DOHH2 (cell line): ENCODE results near the gene HMCN2.

Source experiments
- H3F3A ChIP-seq: fragments of 200-600 bp; sonication (generic), shearing (Covaris generic); 2 replicates; pipeline ENCODE4 v1.6.0; 2016; ENCODE audit warnings: antibody characterized with exemption, mild to moderate bottlenecking; ENCODE audit not compliant: control insufficient read depth, insufficient read depth
- H3K27ac ChIP-seq: fragments of 200-600 bp; sonication (generic); 2 replicates; pipeline ENCODE4 v1.5.1; 2014; ENCODE audit warnings: low read depth, mild to moderate bottlenecking, low read length, moderate library complexity
- H3K27me3 ChIP-seq: fragments of 200-600 bp; sonication (generic); 2 replicates; pipeline ENCODE4 v1.6.1; 2014; ENCODE audit warnings: mild to moderate bottlenecking, low read length, mixed read lengths; ENCODE audit not compliant: control insufficient read depth
- H3K36me3 ChIP-seq: fragments of 200-600 bp; sonication (generic); 2 replicates; pipeline ENCODE4 v1.6.1; 2014; ENCODE audit warnings: mild to moderate bottlenecking, low read length, moderate library complexity, mixed read lengths; ENCODE audit not compliant: control insufficient read depth
- H3K4me1 ChIP-seq: fragments of 200-600 bp; sonication (generic); 2 replicates; pipeline ENCODE4 v1.6.1; 2014; ENCODE audit warnings: mild to moderate bottlenecking, low read length, mixed read lengths; ENCODE audit not compliant: control insufficient read depth
- H3K4me2 ChIP-seq: fragments of 200-600 bp; sonication (generic); 2 replicates; pipeline ENCODE4 v1.6.0; 2014; ENCODE audit warnings: mild to moderate bottlenecking, low read length, moderate library complexity
- H3K4me3 ChIP-seq: fragments of 200-600 bp; sonication (generic); 2 replicates; pipeline ENCODE4 v1.5.1; 2014; ENCODE audit warnings: mild to moderate bottlenecking, low read length, mixed read lengths
- H3K79me2 ChIP-seq: fragments of 200-600 bp; sonication (generic); 2 replicates; pipeline ENCODE4 v1.6.1; 2014; ENCODE audit warnings: mild to moderate bottlenecking, low read length, mixed read lengths; ENCODE audit not compliant: control insufficient read depth
- H3K9me2 ChIP-seq: fragments of 200-600 bp; sonication (generic); replicated peaks from 2 replicates; pipeline ENCODE4 v1.6.1; 2014; ENCODE audit warnings: mild to moderate bottlenecking, low read length, mixed read lengths; ENCODE audit not compliant: control insufficient read depth
- H3K9me3 ChIP-seq: fragments of 200-600 bp; sonication (generic); 2 replicates; pipeline ENCODE4 v1.6.1; 2014; ENCODE audit warnings: antibody characterized with exemption, low read length, mixed read lengths; ENCODE audit not compliant: control insufficient read depth, insufficient read depth
- H4K20me1 ChIP-seq: fragments of 200-600 bp; sonication (generic); 2 replicates; pipeline ENCODE4 v1.6.0; 2014; ENCODE audit warnings: low read depth, mild to moderate bottlenecking, antibody characterized with exemption, low read length, moderate library complexity; ENCODE audit not compliant: control insufficient read depth, insufficient read depth
- CTCF ChIP-seq: fragments of 200-600 bp; sonication (generic); IDR thresholded peaks from one replicate; pipeline ENCODE4 v1.5.1; 2014; ENCODE audit warnings: antibody characterized with exemption, mild to moderate bottlenecking, low read depth, low read length; ENCODE audit not compliant: poor library complexity, severe bottlenecking
- EZH2phosphoT487 ChIP-seq: fragments of 200-600 bp; sonication (generic); IDR thresholded peaks from 2 replicates; pipeline ENCODE4 v1.6.1; 2017; ENCODE audit warnings: borderline replicate concordance, mild to moderate bottlenecking, antibody characterized with exemption, low read length, moderate library complexity, mixed read lengths

HMCN2 gene

DNA sequence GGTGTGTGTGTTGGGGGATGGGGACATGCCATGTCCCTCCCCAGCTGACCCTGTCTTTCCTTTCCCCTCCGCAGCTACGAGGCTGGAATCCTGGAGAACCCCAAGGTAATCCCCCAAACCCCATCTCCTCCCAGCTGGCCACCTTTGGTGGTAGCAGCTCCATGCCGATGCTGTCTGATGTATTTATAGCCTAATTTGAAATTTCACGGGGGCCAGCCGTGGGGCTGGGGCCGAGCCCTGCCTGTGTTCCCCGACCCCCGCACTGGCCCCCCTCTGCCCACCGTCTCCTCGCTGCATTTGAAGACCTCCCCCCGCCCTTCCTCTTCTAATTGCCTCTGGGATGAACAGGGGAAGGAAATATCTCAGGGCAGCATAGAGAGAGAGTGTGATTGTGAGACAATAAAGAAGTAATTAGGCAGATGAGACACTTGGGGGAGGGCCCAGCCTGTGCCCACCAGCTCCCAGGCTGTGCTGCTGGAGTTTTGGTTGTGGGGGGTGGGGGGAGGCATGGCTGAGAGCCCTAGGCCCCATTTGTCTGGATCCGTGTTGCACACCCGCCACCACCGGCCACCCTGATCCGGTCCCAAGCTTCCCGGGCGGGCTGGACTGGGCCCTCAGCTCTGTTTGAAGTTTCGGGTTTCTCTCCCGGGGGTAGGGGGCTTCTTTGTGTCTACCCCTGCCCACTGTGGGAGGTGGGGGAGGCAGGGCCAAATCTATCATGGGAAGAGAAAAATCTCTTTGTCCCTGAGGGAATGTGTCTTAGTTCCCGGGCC, 206.0 kb downstream of the HMCN2 start:
- Histone ChIP-seq H3K27ac (no peak overlapping the region), H3K9me2 (no peaks in the 10 kb centered on the region), H3K4me2 (no peak overlapping the region)

GRCh38 chr9:130472184-130472705, 206.7 kb downstream of the HMCN2 start:
- Histone ChIP-seq H3K36me3 (no peaks in the 10 kb centered on the region), H3F3A (no peaks in the 10 kb centered on the region), H3K4me3 (no peak overlapping the region), H3K4me1 (no peaks in the 10 kb centered on the region), H3K4me2 (no peak overlapping the region), H3K27me3 (peaks cover 24% of the 10 kb centered on the region), H3K79me2 (no peaks in the 10 kb centered on the region), H3K9me3 (no peaks in the 10 kb centered on the region), H4K20me1 (no peaks in the 10 kb centered on the region), H3K9me2 (no peaks in the 10 kb centered on the region), H3K27ac (no peak overlapping the region)
- TF ChIP-seq EZH2phosphoT487 (no peak), CTCF (no peak)

More for the DNA sequence above, 206.0 kb downstream of the HMCN2 start:
- no peaks in the 10 kb centered on the region for H3K4me1 ChIP-seq
- H3F3A ChIP-seq, result no peaks in the 10 kb centered on the region
- H4K20me1 ChIP-seq, result no peaks in the 10 kb centered on the region
- no peaks in the 10 kb centered on the region for H3K9me3 ChIP-seq
- TF ChIP-seq CTCF, result no peak
- TF ChIP-seq EZH2phosphoT487, result no peak
- H3K79me2 ChIP-seq, result no peaks in the 10 kb centered on the region
- H3K27me3 ChIP-seq, result peaks cover 24% of the 10 kb centered on the region
- H3K36me3 ChIP-seq, result no peaks in the 10 kb centered on the region
- no peak overlapping the region for H3K4me3 ChIP-seq

GRCh38 chr9:130473009-130473408, 207.4 kb downstream of the HMCN2 start:
- no peaks in the 10 kb centered on the region for H3K4me1 ChIP-seq
- no peaks in the 10 kb centered on the region for H4K20me1 ChIP-seq
- H3K9me3 ChIP-seq, result no peaks in the 10 kb centered on the region
- no peaks in the 10 kb centered on the region for H3F3A ChIP-seq
- no peaks in the 10 kb centered on the region for H3K36me3 ChIP-seq
- no peak overlapping the region for H3K27ac ChIP-seq
- no peak overlapping the region for H3K4me3 ChIP-seq
- H3K27me3 ChIP-seq, result peaks cover 24% of the 10 kb centered on the region
- no peaks in the 10 kb centered on the region for H3K79me2 ChIP-seq
- H3K4me2 ChIP-seq, result no peak overlapping the region
- no peak for TF ChIP-seq EZH2phosphoT487
- no peak for TF ChIP-seq CTCF
- no peaks in the 10 kb centered on the region for H3K9me2 ChIP-seq
